Right kidney (tissue), 1 donor: ENCODE results near the gene NF1.

Experiments used
- DNase-seq: peaks from one replicate; pipeline ENCODE4 v3.0.0-alpha.2; 2016

Gene NF1

DNA sequence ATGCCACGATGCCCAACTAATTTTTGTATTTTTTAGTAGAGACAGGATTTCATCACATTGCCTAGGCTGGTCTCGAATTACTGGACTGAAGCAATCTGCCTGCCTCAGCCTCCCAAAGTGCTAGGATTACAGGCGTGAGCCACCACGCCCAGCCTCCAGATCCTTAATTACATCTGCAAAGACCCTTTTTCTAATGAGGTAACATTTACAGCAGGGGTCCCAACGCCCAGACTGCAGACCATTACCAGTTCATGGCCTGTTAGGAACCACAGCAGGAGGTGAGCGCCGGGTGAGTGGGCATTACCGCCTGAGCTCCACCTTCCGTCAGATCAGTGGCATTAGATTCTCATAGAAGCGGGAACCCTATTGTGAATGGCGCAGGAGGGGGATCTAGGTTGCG lies 292.7 kb downstream of the NF1 start:
- no peak for DNase-seq

DNA sequence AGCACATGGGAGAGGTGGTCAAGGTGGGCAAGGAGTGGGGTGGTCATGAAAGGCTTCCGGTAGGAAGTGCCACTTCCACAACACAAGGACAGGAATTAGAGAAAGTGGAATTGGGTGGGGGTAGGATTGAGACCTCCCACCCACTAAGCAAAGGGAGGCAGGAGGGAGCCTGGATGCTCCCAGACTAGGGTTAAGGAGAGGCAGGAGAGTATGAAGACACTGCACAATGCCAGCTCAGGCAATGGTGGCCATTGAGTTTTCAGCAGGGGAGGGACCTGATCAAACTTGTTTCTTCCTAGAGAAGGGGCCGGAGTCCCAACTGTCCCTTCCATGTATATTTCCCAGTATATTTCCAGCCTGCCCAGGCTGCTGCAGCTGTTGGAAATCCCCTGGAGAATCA lies 293.6 kb downstream of the NF1 start:
- DNase-seq: no peak

DNA sequence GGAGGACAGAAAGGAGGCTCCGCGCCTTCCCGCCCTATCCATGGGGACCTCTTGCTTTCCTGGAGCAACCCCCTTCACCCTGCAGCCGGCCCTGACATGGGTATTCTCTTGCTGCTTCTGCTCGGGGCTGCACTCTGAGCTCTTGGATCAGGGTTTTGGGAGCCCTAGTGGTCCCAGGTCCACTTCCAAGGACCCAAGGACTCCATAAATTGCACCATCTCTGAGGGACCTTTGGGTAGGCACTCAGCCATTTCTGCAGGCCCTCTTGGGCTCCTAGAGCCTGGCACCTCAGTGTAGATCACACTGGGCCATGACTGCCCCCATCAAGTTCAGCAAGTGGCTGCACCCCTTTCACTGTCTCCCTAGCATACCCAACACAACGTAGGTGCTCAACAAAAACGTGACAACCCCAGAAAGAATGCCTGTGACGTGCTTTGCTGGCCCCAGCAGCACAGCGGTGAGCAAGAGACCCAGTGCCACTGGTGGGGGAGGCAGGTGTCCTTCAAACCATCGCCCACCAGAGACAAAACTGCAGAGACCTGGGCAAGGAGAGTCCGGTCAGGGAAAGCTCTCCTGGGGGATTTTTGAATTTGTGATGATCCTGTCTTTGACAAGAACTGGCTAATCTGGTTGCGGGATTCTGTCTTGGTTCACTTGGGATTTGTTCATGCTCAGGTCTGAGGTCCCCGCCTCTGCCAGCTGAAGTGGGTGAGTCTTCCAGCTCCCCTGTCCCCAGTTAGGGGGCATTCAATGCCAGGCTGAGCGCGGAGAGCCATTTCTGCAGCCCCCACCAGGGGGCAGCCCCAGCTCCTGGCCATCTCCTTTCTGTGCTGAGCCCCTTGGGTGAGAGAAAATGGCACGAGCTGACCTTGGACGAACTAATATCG lies 294.2 kb downstream of the NF1 start:
- DNase-seq: no peak

DNA sequence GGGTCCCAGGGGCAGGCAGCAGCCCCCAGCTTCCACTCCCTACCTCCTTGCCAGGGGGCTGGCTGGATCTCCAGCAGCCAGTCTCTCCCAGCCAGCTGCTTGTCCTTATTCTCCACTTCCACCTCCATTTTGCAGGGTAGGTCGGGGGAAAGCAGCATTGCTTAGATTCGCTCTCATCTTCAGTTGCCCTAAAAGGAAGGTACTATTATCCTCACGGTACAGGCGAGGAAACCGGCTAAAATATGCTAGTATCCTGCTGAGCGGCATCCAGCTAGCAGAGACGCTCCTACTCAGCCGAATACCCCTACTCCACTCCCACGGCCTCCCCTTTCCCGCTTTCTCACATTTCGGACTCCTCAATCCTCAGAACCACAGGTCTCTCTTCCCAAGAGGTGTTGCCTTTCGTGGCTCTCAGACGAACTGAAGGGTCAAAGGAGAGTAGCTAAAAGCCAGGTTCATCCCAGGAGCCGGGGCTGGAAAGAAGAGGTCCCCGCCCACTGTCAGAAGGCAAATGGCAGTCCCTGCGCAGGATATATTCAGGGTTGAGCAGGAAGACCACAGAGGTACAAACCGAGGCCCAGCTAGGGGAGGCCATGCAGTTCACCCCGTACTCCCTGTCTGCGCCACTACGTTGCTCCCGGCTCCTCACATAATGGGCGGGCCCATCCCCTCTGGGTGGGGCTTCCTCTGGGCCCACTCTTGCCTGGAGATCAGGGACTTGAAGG lies 295.0 kb downstream of the NF1 start:
- DNase-seq: peak; percentile 37

DNA sequence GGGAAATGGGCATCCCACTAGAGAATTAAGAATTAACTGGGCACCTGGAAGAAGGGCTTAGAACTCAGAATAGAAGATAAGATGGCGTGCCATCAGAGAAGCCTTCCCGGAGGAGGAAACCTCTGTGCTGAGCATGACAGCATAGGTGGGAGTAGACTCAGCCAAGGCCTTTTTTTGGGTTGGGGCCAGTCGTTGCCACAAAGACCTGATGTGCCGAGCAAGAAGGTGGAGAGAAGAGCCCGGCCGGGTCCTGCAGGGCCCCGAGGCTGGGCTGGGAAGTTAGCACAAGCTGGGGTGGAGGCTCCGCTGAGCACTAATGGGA lies 295.6 kb downstream of the NF1 start:
- DNase-seq: no peak

DNA sequence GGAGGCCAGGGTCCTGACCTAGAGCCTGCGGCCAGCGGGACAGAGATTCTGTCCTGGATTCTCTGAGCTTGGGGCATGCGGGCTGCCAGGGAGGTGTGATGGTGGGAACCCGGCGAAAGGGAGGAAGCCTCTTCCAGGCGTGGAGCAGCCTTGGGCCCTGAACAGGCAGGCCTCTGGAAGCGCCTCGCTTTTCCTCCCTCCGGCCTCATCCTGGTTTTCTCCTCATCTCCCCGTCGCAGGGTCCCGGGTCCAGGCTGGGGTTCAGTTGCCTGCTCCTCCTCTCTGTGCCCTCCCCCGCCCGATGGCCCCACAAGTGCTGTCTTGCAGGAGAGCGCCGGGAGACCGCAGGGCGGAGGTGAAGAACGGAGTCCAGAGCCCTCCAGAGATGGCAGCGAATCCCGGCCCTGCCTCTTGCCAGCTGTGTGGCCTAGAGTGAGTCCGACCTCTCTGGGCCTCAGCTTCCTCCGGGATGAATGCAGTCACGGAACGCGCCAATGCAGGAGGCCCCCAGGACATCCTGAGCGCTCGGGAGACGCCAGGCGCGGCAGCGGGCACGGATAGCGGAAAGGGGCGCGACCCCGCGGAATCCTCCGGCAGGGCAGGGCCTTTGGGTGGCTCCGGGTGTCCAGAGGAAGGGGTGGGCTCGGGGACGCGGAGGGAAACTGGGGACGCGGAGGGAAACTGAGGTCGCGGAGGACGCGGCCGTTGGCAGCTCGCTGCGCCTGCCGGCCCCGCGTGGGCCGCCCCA lies 296.1 kb downstream of the NF1 start:
- peak; percentile 42 for DNase-seq

DNA sequence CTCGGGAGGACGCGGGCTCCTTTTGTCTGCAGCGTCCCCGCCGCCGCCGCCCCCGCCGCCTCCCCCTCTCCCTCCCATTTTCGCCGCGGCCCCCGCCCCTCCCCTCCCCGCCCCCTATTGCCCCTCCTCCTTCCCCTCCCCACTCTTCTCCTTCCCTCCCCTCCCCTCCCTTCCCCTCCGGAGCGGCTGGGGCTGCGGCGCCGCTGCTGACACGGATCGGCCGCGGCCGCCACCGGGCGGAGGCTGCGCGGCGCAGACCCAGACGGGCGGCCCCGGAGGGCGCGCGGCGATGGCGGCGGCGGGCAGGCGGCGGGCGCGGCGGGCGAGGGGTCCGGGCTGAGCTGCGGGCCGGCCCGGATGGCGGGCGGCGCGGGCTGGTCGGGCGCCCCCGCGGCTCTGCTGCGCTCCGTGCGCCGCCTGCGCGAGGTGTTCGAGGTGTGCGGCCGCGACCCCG lies 296.7 kb downstream of the NF1 start, which contains the start of gene RAB11FIP4:
Gene RAB11FIP4, plus strand, starts transcription at position 180 of the 454 bp plus-strand sequence. Its CDS starts 178 bp downstream, at position 358.
- no peak for DNase-seq

DNA sequence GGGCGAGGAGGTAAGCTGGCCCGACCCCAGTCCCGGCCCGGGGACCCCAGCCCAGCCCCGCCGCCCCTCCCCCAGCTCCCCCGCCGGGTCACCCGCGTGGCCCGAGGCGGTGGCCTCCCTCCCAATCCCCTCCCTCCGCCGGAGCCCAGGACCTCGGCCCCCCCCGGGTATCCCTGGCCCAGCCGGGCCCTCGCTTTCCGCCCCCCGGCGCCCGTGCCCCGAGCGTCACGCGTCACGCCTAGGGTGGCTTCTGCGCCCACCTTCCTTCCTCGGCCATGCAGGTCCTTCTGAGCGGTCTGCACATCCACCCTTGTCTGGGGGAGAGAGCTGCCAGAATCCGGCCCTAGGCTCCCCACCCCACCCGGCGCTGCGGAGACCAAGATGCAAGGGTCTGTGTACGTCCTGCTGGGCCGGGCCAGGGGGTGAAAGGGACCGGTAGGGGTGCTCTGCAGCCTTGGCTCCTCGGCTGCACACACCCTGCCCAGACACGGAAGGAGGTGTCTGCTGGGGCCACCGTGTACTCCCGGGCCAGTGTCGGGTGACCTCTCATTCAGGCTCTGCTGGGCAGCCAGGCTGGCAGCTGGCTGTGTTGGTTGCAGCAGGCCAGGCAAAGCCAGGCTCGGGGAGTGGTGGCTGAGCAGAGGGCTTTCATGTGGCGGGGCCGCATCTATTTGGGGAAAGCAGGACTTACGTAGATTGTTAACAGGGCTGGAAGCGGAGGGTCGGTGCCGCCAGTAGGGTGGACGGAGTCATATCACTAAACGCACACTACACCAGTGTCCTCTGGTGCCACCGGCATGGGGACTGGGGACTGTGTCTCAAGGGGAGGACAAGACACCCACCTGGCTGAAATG lies 297.5 kb downstream of the NF1 start:
- DNase-seq: peak; percentile 17

DNA sequence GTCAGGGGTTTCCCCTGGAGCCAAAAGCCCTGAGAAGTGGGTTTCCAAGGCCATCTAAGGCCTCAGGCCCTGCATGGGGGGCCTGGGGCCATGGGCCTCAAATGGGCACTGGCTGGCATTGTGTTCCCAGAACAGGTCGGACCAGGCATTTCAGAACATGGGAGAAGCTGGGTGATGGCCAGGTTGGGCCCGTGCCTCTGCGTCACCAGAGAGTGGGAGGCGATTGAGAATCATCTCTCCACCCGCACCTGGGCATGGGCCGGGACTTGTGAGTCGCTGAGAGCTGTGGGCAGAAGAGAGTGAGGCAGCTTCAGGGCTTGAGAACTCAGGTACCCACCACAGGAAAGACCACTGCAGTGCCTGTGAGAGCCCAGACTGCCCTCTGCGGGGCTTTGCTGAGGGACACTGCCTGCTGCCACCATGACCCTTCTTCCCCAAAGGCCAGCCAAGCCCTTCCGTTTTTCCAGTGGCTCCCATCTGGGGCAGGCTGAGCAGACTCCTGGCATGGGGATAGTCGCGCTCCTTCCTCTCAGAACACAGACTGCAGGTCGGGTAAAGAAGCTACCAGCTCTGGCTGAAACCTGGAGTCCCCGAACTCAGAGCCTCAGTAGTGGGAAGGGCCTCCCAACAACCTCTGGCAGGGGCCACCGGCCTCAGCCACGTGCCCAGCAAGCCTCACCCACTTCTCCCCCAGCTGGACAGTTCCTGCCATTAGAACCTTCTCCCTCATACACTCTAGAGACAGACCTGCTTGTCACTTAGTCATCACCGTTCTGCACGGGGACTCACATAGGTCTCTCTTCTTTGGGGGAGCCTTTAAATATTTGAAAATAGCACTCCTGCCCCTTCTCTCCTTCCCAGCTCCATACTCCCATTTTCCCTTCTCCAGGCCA lies 298.3 kb downstream of the NF1 start:
- no peak for DNase-seq

DNA sequence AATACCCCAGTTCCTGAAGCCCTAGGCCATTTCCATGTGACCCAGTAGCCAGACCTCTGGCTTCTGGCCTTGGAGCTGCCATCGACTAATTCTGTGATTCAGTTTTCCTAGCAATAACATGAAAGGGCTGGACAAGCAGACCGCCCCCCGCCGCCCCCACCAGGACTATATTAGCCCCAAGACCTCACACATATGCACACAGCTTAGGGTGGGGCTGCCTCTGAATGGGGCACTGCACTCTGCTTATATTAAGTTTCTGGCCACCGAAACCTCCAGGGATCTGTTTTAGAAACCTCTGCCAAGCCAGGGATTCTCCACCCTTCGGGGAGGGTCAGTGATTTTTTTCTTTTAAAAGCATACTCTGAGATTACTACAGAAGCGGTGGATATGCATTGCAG lies 299.0 kb downstream of the NF1 start:
- DNase-seq: no peak

DNA sequence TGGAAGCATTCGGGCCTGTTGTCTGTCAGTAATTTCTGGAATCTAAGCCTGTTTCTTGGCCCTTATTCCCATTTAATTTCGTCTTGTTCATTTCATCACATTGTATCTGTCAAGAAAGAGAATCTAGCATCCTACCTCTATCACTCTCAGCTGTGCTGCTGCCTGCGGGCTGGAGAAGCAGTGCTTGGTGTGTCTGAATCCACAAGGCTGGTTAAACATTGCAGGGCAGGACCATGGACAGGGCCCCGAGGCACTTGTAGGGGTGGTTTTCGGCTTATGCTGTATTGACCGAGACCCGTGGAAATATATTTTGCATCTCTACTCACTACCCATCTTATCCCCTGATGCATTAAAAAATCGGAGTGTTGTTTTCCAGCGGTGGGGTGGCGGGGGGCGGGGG lies 299.8 kb downstream of the NF1 start:
- peak; percentile 28 for DNase-seq

DNA sequence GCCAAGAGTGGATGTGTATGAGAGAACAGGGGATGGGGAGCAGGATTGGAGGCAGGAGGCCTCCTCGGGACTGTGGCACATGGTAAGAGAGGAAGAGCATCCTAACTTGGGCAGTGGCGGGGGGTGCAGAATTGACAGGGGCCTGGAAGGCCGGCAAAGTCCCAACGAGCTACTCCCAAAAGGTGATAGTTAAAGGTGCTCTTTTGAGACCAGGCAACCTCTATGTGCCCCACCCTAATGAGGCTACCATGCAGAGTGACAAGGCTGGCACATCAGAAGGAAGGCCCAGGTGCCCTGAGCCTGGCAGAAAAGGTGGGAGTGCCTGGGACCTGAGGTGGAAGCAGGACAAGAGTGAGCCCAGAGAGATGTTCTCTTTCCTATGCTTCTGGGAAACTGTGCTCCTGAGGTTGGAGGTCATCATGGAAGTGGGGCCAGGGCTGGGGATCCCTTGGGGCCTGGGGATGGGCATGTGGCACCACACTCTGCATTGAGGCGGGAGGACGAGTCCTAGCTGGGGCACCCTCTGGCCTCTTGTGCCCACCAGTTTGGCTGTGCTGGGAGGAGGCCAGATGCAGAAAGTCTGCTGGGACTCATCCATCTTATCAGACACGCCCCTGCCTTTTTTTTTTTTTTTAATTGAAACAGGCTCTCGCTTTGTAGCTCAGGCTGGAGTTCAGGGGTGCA lies 302.6 kb downstream of the NF1 start:
- DNase-seq: no peak

DNA sequence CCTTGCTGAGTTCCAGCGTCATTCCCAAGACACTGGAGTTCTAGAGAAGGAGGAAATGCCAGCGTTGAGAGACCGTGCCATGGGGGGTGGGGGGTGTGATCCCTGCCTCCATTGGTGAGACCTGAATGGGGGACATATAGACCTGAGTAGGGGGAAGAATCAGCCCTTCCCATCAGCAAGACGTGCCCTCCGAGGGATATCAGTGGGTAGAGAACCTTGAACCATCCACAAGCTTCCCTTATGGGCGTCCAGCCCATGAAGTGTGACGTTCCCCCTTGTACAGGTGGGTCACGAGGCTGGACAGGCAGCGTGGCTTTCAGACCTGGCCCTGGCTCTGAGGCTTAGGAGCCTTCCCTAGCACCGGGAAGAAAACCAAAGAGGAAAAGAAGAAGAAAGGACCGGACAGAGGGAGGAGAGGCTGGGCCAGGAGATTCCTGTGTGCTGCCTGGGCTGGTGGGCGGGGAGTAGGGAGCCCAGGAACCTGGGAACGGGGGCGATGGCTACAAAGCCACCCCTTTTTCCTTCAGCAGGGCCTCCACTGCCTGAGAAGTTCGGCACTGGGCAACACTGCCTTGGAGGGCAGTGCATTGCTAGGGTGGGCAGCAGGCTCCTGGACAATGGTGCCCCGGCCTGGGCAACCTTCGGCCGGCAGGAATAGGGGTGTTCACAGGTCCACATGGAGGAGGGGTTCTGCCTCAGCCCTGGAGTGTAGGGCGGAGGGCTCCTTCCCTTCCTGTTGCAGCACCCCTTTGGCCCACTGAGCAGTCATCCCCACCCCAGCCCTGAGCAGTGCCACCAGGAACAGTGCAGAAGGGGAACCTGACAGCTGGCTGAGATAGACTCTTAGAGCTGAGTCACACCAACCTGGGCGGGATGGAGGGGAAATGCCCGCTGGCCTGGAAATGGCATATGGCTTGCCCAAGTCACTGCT lies 303.9 kb downstream of the NF1 start:
- DNase-seq: no peak

DNA sequence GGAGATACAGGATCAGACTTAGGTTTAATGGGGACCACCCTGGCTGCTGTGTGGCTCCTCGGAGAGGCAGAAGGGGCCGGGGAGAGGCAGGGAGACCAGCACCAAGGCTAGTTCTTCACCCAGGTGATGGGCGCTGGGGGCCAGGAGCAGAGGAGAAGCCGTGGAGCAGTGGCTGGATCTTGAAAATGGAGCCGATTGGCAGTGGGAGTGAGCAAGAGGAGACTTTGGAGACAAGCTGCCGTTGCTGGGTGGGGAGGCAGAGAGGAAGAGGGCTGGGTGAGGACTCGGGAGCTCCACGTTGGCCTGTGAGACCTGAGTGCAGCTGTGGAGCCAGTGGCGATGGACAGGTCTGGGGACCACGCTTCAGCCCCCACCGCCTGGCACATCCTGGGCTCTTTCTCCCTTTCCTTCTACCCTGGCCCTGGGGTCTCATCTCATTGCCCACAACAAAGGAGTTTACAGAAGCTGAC lies 305.7 kb downstream of the NF1 start:
- DNase-seq: no peak

DNA sequence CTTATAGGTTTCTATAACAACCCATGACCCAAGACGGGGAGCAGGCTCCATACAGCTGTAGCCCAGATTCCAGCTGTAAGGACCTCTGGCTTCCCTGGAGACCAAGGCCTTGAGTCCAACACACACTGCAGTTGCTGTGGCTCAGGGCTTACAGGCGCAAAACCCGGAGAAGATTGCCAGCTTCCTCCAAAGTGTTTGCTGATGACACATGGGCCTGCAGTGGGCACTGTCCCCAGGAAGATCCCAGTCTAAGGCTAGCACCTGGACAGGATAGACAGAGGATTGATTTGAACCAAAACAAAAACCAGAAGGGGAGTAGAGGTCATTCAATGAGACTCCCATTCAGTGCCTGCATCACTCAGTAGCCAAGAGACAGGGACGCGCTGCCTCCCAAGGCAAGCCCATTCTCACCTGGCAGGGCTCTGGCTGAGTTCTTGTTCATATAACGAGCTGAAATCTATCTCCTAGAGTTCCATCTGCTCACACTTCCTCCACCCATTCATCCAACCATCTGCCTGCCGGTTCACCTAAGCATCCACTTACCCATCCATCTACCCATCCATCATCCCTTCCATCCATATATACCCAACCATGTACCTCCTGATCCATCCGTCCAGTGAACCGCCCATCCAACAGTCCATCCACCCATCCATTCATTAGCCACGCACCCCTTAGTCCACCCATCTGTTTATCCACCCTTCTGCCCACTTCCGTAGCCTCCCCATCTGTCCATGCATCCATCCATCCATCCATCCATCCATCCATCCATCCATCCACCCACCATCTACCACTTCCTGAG lies 306.9 kb downstream of the NF1 start:
- DNase-seq: no peak

DNA sequence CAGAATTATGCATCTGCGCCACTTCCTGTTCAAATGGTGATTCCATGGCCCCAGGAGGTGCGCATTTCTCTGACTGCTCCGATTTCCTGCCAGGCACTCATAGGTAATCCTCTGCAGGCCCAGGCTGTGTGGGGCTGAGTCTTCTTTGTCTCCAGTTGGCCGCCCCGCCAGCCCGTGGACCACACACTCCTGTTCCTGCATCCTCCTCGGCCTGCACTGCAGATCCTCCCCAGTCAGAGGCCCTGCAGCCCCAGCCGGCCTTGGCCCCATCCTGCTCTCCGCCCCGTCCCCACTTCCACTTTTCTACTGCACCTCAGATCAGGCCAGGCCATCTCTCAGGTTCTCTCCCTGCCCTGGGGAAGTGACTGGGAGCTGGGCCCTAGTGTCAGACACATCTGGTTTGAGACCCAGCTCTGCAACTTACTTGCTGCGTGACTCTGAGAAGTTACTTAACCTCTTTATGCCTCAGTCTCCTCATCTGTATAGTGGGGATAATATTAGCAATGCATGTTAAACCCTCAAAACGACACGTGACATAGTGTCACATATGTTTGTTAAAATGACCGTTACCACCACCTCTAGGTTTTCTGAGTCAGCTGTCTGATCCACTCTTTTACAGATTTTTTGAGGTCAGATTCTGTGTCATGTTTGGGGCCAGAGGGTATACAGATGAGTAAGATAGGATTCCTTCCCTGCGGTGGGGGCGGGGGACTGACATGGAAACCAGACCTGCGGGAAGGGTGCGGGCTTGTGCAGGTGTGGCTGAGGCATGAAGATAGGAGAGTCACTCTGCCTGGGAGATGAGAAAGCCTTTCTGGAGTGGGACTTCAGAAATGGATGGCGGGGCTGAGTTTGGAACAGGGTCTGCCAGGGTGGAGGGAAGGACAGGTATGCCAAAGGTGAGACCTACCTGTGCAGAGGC lies 309.5 kb downstream of the NF1 start:
- no peak for DNase-seq

DNA sequence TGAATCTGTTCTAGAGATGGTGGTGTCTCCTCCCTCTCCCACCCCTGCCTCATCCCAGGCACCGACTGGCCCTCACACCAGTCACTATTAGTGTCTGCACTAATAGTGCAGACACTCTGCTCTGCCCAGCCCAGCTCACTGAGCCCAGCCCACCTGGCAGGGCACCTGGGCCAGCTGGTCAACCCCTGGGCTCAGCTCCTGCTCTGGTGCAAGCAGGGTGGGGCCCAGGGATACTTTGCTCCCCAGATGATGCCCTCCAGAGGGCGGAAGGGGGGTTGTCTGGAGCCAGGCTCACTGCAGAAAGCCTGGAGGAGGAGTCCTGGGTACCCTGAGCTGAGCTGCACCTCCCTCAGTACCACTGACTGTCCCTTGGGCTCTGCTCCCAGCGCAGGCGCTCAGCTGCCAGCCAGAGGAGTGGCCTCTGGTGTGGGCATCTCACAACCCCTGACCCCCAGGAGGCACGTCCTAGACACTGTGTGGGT lies 311.2 kb downstream of the NF1 start:
- DNase-seq: no peak
